GM12875 (cell line): ENCODE data around the gene INO80B.
A peak's percentile ranks its signal among the peaks of the same experiment; 100 is the strongest.

Source experiments
- H3K4me3 ChIP-seq: one replicate; pipeline ENCODE4 v1.5.1; 2011; ENCODE audit warnings: low read depth, low read length, control low read depth
- CTCF ChIP-seq: IDR thresholded peaks from 2 replicates; pipeline ENCODE4 v1.5.1; 2011; ENCODE audit warnings: low read depth, mild to moderate bottlenecking, control low read depth, inconsistent platforms, low read length, moderate library complexity, borderline replicate concordance; ENCODE audit not compliant: insufficient read depth

INO80B gene

GRCh38 chr2:74472086-74472944 is 17.4 kb downstream of the INO80B start, which contains the start of gene MRPL53:
TSS of gene MRPL53 (minus strand) at chr2:74472680. CDS start at chr2:74472660, 20 bp downstream.
- TF ChIP-seq CTCF, result no peak
- H3K4me3 ChIP-seq, result peak within 1 kb of the TSS; percentile 70

- peak overlapping the region; percentile 70 for H3K4me3 ChIP-seq
- TF ChIP-seq CTCF, result no peak
Measured at GRCh38 chr2:74472945-74473258, 18.0 kb downstream of the INO80B start.

- no peak for TF ChIP-seq CTCF
- no peak overlapping the region for H3K4me3 ChIP-seq
Measured at GRCh38 chr2:74474481-74474880, 19.6 kb downstream of the INO80B start.

- peak; percentile 56 for TF ChIP-seq CTCF
- no peak overlapping the region for H3K4me3 ChIP-seq
Measured at GRCh38 chr2:74474899-74475298, 20.0 kb downstream of the INO80B start.

- peak overlapping the region; percentile 58 for H3K4me3 ChIP-seq
- TF ChIP-seq CTCF, result no peak
Measured at GRCh38 chr2:74481431-74481830, 26.5 kb downstream of the INO80B start.

- no peak for TF ChIP-seq CTCF
Measured at GRCh38 chr2:74481961-74482800, 27.3 kb downstream of the INO80B start.

More at GRCh38 chr2:74481961-74482800, 27.3 kb downstream of the INO80B start:
- H3K4me3 ChIP-seq, result peak overlapping the region; percentile 58
